SK-N-SH treated with all-trans-retinoic acid at 6 μM for 48 hours (cell line): Measurements from ENCODE around the gene CNMD.

Source experiments
- ATAC-seq: fragments of 200-7000 bp; cut with Tn5 transposase; 3 replicates; pipeline ENCODE4 v1.9.1; 2020; ENCODE audit warnings: mild to moderate bottlenecking, moderate library complexity
- ARNTL ChIP-seq: fragments of 450-650 bp; formaldehyde crosslinking; IDR thresholded peaks from 2 replicates; pipeline ENCODE4 v1.5.0; 2020; ENCODE audit warnings: low read depth, mild to moderate bottlenecking, moderate library complexity, borderline replicate concordance
- BACH2 ChIP-seq: fragments of 250-450 bp; sonication (Bioruptor Pico); IDR thresholded peaks from 2 replicates; pipeline ENCODE4 v1.9.0; 2021; ENCODE audit warnings: mild to moderate bottlenecking, borderline replicate concordance
- CREB5 ChIP-seq: fragments of 250-450 bp; sonication (Bioruptor Pico); IDR thresholded peaks from 2 replicates; pipeline ENCODE4 v1.5.1; 2020; ENCODE audit warnings: low read depth, mild to moderate bottlenecking, moderate library complexity
- CSDC2 ChIP-seq: fragments of 250-450 bp; sonication (Bioruptor Pico); IDR thresholded peaks from 2 replicates; pipeline ENCODE4 v1.5.0; 2020; ENCODE audit warnings: mild to moderate bottlenecking, moderate library complexity
- CSRNP3 ChIP-seq: fragments of 250-450 bp; sonication (Bioruptor Pico); IDR thresholded peaks from 2 replicates; pipeline ENCODE4 v1.5.1; 2021; ENCODE audit warnings: mild to moderate bottlenecking, moderate library complexity
- ESRRG ChIP-seq: fragments of 250-450 bp; sonication (Bioruptor Pico); IDR thresholded peaks from 2 replicates; pipeline ENCODE4 v1.6.1; 2021; ENCODE audit warnings: mild to moderate bottlenecking
- GLIS3 ChIP-seq: fragments of 250-450 bp; sonication (Bioruptor Pico); IDR thresholded peaks from 2 replicates; pipeline ENCODE4 v1.5.0; 2020; ENCODE audit warnings: mild to moderate bottlenecking, moderate library complexity
- ISL1 ChIP-seq: fragments of 250-450 bp; sonication (Bioruptor Pico); IDR thresholded peaks from 2 replicates; pipeline ENCODE4 v2.1.2; 2022; ENCODE audit warnings: mild to moderate bottlenecking, moderate library complexity
- OSR1 ChIP-seq: fragments of 250-450 bp; sonication (Bioruptor Pico); IDR thresholded peaks from 2 replicates; pipeline ENCODE4 v1.8.0; 2022; ENCODE audit warnings: moderate library complexity, mild to moderate bottlenecking, inconsistent platforms
- PATZ1 ChIP-seq: fragments of 250-450 bp; sonication (Bioruptor Pico); IDR thresholded peaks from 2 replicates; pipeline ENCODE4 v1.8.0; 2020; ENCODE audit warnings: mild to moderate bottlenecking, moderate library complexity, borderline replicate concordance
- POU6F1 ChIP-seq: fragments of 250-450 bp; sonication (Bioruptor Pico); IDR thresholded peaks from 2 replicates; pipeline ENCODE4 v1.8.0; 2021; ENCODE audit warnings: low read depth, mild to moderate bottlenecking, moderate library complexity, borderline replicate concordance
- RARB ChIP-seq: fragments of 250-450 bp; sonication (Bioruptor Pico); IDR thresholded peaks from 2 replicates; pipeline ENCODE4 v1.8.0; 2021; ENCODE audit warnings: mild to moderate bottlenecking, moderate library complexity
- SNAI2 ChIP-seq: fragments of 250-450 bp; sonication (Bioruptor Pico); IDR thresholded peaks from 2 replicates; pipeline ENCODE4 v1.5.0; 2020; ENCODE audit warnings: mild to moderate bottlenecking, moderate library complexity
- TCF4 ChIP-seq: fragments of 250-450 bp; sonication (Bioruptor Pico); IDR thresholded peaks from 2 replicates; pipeline ENCODE4 v1.8.0; 2021; ENCODE audit warnings: mild to moderate bottlenecking, moderate library complexity, borderline replicate concordance
- TOX ChIP-seq: fragments of 250-450 bp; sonication (Bioruptor Pico); IDR thresholded peaks from 2 replicates; pipeline ENCODE4 v1.8.0; 2021; ENCODE audit warnings: mild to moderate bottlenecking, moderate library complexity, borderline replicate concordance
- TSHZ2 ChIP-seq: fragments of 250-450 bp; sonication (Bioruptor Pico); IDR thresholded peaks from 2 replicates; pipeline ENCODE4 v1.5.0; 2020; ENCODE audit warnings: mild to moderate bottlenecking, moderate library complexity
- ZC3H10 ChIP-seq: fragments of 250-450 bp; sonication (Bioruptor Pico); IDR thresholded peaks from 2 replicates; pipeline ENCODE4 v1.5.1; 2021; ENCODE audit warnings: mild to moderate bottlenecking, moderate library complexity
- ZFP3 ChIP-seq: fragments of 250-450 bp; sonication (Bioruptor Pico); IDR thresholded peaks from 2 replicates; pipeline ENCODE4 v1.5.0; 2020; ENCODE audit warnings: mild to moderate bottlenecking, moderate library complexity
- ZFP30 ChIP-seq: fragments of 450-650 bp; formaldehyde crosslinking; IDR thresholded peaks from 2 replicates; pipeline ENCODE4 v1.5.0; 2022; ENCODE audit warnings: mild to moderate bottlenecking, moderate library complexity
- ZNF565 ChIP-seq: fragments of 450-650 bp; formaldehyde crosslinking; conservative IDR thresholded peaks from 2 replicates; pipeline ENCODE4 v1.5.0; 2020; ENCODE audit warnings: low read depth, mild to moderate bottlenecking, moderate library complexity
- ZNF70 ChIP-seq: fragments of 450-650 bp; formaldehyde crosslinking; IDR thresholded peaks from 2 replicates; pipeline ENCODE4 v1.5.0; 2020; ENCODE audit warnings: mild to moderate bottlenecking, moderate library complexity
- ZNF8 ChIP-seq: fragments of 450-650 bp; formaldehyde crosslinking; IDR thresholded peaks from 2 replicates; pipeline ENCODE4 v1.5.0; 2020; ENCODE audit warnings: mild to moderate bottlenecking, moderate library complexity

CNMD gene

GRCh38 chr13:52750713-52751112 is 11.1 kb upstream of the CNMD start:
- TF ChIP-seq ARNTL (CRISPR knock-in tag), result no peak
- TF ChIP-seq CSDC2, result no peak
- TF ChIP-seq PATZ1, result no peak
- TF ChIP-seq, all 23 proteins: peak for 0
- no peak for ATAC-seq

- TF ChIP-seq TCF4 (0 out of 2 replicates have a peak, but pooled peaks have one; percentile 42), CSRNP3 (no peak), ZNF8 (CRISPR knock-in tag) (no peak), ISL1 (no peak)
- no peak for ATAC-seq
These were observed 9.8 kb upstream of the CNMD start for GRCh38 chr13:52749419-52749818.

GRCh38 chr13:52746141-52746540 is 6.5 kb upstream of the CNMD start:
- TF ChIP-seq ZNF70, result no peak
- TF ChIP-seq ZC3H10, result no peak
- TF ChIP-seq TCF4, result no peak
- no peak for TF ChIP-seq CREB5 (CRISPR knock-in tag)
- TF ChIP-seq BACH2 (CRISPR knock-in tag), result no peak
- no peak for TF ChIP-seq PATZ1
- no peak for TF ChIP-seq ESRRG (CRISPR knock-in tag)
- TF ChIP-seq GLIS3 (CRISPR knock-in tag), result no peak
- TF ChIP-seq OSR1 (CRISPR knock-in tag), result no peak
- no peak for TF ChIP-seq SNAI2 (CRISPR knock-in tag)
- no peak for TF ChIP-seq ISL1
- no peak for TF ChIP-seq TOX (CRISPR knock-in tag)
- no peak for TF ChIP-seq ZFP30 (CRISPR knock-in tag)
- TF ChIP-seq, all 23 proteins: peak for 0
- no peak for ATAC-seq

- ATAC-seq, result no peak
- TF ChIP-seq CSRNP3 (no peak), ZFP30 (CRISPR knock-in tag) (no peak), TSHZ2 (CRISPR knock-in tag) (no peak), OSR1 (CRISPR knock-in tag) (no peak), POU6F1 (CRISPR knock-in tag) (no peak), ZNF565 (CRISPR knock-in tag) (no peak), SNAI2 (CRISPR knock-in tag) (no peak), TOX (CRISPR knock-in tag) (no peak), ESRRG (CRISPR knock-in tag) (no peak), TCF4 (no peak), ISL1 (no peak), RARB (CRISPR knock-in tag) (no peak), PATZ1 (no peak), ZFP3 (CRISPR knock-in tag) (no peak), ZNF8 (CRISPR knock-in tag) (no peak), GLIS3 (CRISPR knock-in tag) (no peak)
These were observed 5.3 kb upstream of the CNMD start for GRCh38 chr13:52744842-52745375.
